ENCODE results near the gene GPRIN2. TPM values are rescaled to one million over a fixed set of nuclear protein-coding genes. Genes with fewer than 3 reads are reported as not detected.
"Not testable (repeated sequence)": the region's sequence is repeated elsewhere in the genome, so short reads cannot be mapped to it uniquely, and the experiment has no call there.

Gene GPRIN2
- total and polyA plus RNA-seq, 4 donors, result 4.9 to 10.7 (median 9.6) TPM

GRCh38 chr10:46512725-46513124 is 43.7 kb downstream of the GPRIN2 start:
- no CpG with 5 or more reads among the region's 7 CpGs for WGBS (ENCODE audit: insufficient coverage)
- H3K36me3 ChIP-seq (ENCODE audit: control insufficient read depth, insufficient read depth, low read length); DNase-seq (ENCODE audit: low read depth in 4 of 6, low spot score in 6 of 6); H3K4me1 ChIP-seq (ENCODE audit: control insufficient read depth, insufficient read depth, low read length); H3K27ac ChIP-seq (ENCODE audit: low read depth, low read length); H3K9me3 ChIP-seq (ENCODE audit: control insufficient read depth, insufficient read depth, low read length); H3K4me3 ChIP-seq (ENCODE audit: low read depth, low read length); H3K27me3 ChIP-seq (ENCODE audit: control insufficient read depth, insufficient read depth, low read length): not testable (repeated sequence)

- not testable (repeated sequence) for H3K36me3 ChIP-seq (ENCODE audit: control insufficient read depth, insufficient read depth, low read length); H3K9me3 ChIP-seq (ENCODE audit: control insufficient read depth, insufficient read depth, low read length); DNase-seq (ENCODE audit: low read depth in 4 of 6, low spot score in 6 of 6); H3K4me3 ChIP-seq (ENCODE audit: low read depth, low read length); H3K27ac ChIP-seq (ENCODE audit: low read depth, low read length); H3K27me3 ChIP-seq (ENCODE audit: control insufficient read depth, insufficient read depth, low read length); H3K4me1 ChIP-seq (ENCODE audit: control insufficient read depth, insufficient read depth, low read length)
- no CpG with 5 or more reads among the region's 5 CpGs for WGBS (ENCODE audit: insufficient coverage)
Observed at GRCh38 chr10:46512002-46512401, 44.5 kb downstream of the GPRIN2 start.

Other genes with a start within 250 kb of the GPRIN2 start
- not detected for gene ANXA8L1, start 180.9 kb downstream of the GPRIN2 start, total RNA-seq
- not detected for gene ANXA8L1, start 180.9 kb downstream of the GPRIN2 start, polyA plus RNA-seq (ENCODE audit: insufficient read length in 2 of 2)
- gene NPY4R, start 90.7 kb downstream of the GPRIN2 start, total RNA-seq, result under 1 TPM in 1 of 2 donors, not detected in 1; 0.30 TPM
- gene NPY4R, start 90.7 kb downstream of the GPRIN2 start, polyA plus RNA-seq (ENCODE audit: insufficient read length in 2 of 2), result under 1 TPM; 0.24 to 0.63 TPM
- gene SYT15, start 22.5 kb upstream of the GPRIN2 start, total RNA-seq, result 1 to 10 TPM; 3.3 to 4.5 TPM
- gene SYT15, start 22.5 kb upstream of the GPRIN2 start, polyA plus RNA-seq (ENCODE audit: insufficient read length in 2 of 2), result 10 to 100 TPM in 1 of 2 donors, 1 to 10 TPM in 1; 8.8 to 15.2 TPM